ENCODE measurements around the gene SFT2D2.

DNA sequence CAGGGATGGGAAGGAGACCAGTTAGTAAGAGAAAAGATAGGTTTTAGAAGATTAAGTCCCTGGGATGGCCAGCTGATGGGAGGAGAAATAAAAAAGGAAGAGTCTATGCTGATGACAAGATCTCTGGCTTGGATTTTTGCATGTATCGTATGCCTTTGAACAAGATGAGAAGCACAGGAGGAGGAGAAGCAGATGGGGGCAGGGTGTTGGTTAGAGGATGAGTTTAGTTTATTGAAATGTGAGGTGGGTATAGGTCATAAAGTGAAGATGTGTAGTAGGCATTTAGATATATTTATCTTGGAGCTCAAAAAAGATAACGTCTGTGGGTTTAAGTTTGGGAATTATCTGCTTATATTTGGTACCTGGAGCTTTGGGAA is 45.7 kb upstream of the SFT2D2 start:
- TF ChIP-seq, protein P1, sequence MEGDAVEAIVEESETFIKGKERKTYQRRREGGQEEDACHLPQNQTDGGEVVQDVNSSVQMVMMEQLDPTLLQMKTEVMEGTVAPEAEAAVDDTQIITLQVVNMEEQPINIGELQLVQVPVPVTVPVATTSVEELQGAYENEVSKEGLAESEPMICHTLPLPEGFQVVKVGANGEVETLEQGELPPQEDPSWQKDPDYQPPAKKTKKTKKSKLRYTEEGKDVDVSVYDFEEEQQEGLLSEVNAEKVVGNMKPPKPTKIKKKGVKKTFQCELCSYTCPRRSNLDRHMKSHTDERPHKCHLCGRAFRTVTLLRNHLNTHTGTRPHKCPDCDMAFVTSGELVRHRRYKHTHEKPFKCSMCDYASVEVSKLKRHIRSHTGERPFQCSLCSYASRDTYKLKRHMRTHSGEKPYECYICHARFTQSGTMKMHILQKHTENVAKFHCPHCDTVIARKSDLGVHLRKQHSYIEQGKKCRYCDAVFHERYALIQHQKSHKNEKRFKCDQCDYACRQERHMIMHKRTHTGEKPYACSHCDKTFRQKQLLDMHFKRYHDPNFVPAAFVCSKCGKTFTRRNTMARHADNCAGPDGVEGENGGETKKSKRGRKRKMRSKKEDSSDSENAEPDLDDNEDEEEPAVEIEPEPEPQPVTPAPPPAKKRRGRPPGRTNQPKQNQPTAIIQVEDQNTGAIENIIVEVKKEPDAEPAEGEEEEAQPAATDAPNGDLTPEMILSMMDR (IDR thresholded peaks at IDR 0.05; ENCODE audit: low read depth, low read length): no peak
- TF ChIP-seq, protein P2, sequence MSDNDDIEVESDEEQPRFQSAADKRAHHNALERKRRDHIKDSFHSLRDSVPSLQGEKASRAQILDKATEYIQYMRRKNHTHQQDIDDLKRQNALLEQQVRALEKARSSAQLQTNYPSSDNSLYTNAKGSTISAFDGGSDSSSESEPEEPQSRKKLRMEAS (IDR thresholded peaks at IDR 0.05; ENCODE audit: low read depth, low read length): no peak
- no peak for TF ChIP-seq POLR2A (IDR thresholded peaks at IDR 0.05; ENCODE audit: extremely low read depth, insufficient read length)

All from NB4 (cell line).